CD4-positive, alpha-beta T cell (primary cell): ENCODE results near the gene ABRACL. TPM values are rescaled to one million over a fixed set of nuclear protein-coding genes. Genes with fewer than 3 reads are reported as not detected.

Source experiments
- ATAC-seq: fragments of 200-7000 bp; cut with Tn5 transposase; one replicate; pipeline ENCODE4 v1.10.0; 2022; ENCODE audit warnings: mild to moderate bottlenecking; ENCODE audit not compliant: poor library complexity
- CTCF ChIA-PET: fragments of 350-600 bp; sonication (Branson Sonifier 250); formaldehyde crosslinking; loops from one replicate; lab custom pipeline; 2021; ENCODE audit warnings: antibody characterized with exemption, inconsistent platforms; lab: Charles Lee
- POLR2A ChIA-PET: fragments of 350-600 bp; sonication (Branson Sonifier 250); formaldehyde crosslinking; loops from one replicate; lab custom pipeline; 2021; ENCODE audit warnings: antibody characterized with exemption, inconsistent platforms; lab: Charles Lee
- DNase-seq, 14 experiments: peaks; one replicate each; pipeline ENCODE4 v3.0.0-alpha.2; 2013 to 2020; ENCODE audit warnings: mixed read lengths in 2 of 14
- H3K27ac ChIP-seq, 2 donors: one replicate each; pipeline versions ENCODE4 v1.5.1 to v1.7.0; 2013; ENCODE audit warnings: low read length in 2 of 2, low read depth in 1 of 2, mild to moderate bottlenecking in 1 of 2
- H3K27me3 ChIP-seq, 2 experiments: 1 replicate in 1 of 2; 2 replicates in 1 of 2; pipeline versions ENCODE4 v1.6.1 to v1.7.0; 2013; ENCODE audit warnings: low read length in 2 of 2, control low read depth in 1 of 2, mild to moderate bottlenecking in 1 of 2, moderate library complexity in 1 of 2; ENCODE audit not compliant: insufficient read depth in 2 of 2, control insufficient read depth in 1 of 2
- H3K36me3 ChIP-seq: one replicate; pipeline ENCODE4 v1.6.1; 2013; ENCODE audit warnings: low read length, control low read depth; ENCODE audit not compliant: insufficient read depth
- H3K4me1 ChIP-seq: one replicate; pipeline ENCODE4 v1.6.1; 2013; ENCODE audit warnings: low read length, control low read depth; ENCODE audit not compliant: insufficient read depth
- H3K4me3 ChIP-seq: one replicate; pipeline ENCODE4 v1.5.1; 2013; ENCODE audit warnings: mild to moderate bottlenecking, low read length, moderate library complexity
- H3K9me3 ChIP-seq, 2 experiments: 1 replicate in 1 of 2; 2 replicates in 1 of 2; pipeline versions ENCODE4 v1.6.1 to v1.7.0; 2013; ENCODE audit warnings: low read length in 2 of 2, mild to moderate bottlenecking in 2 of 2, control low read depth in 1 of 2, moderate library complexity in 1 of 2; ENCODE audit not compliant: control insufficient read depth in 1 of 2, insufficient read depth in 1 of 2
- H3K27ac Mint-ChIP-seq: one replicate; pipeline ENCODE4 v1.8.0; 2020; ENCODE audit warnings: mixed read lengths
- H3K27me3 Mint-ChIP-seq: one replicate; pipeline ENCODE4 v1.8.0; 2021; ENCODE audit warnings: mixed read lengths
- H3K36me3 Mint-ChIP-seq: one replicate; pipeline ENCODE4 v1.8.0; 2021; ENCODE audit warnings: low read depth, mixed read lengths
- H3K4me1 Mint-ChIP-seq: one replicate; pipeline ENCODE4 v1.8.0; 2021; ENCODE audit warnings: low read depth, mixed read lengths
- H3K4me3 Mint-ChIP-seq: one replicate; pipeline ENCODE4 v1.8.0; 2020; ENCODE audit warnings: mild to moderate bottlenecking, mixed read lengths
- H3K9me3 Mint-ChIP-seq: one replicate; pipeline ENCODE4 v1.8.0; 2020; ENCODE audit warnings: mixed read lengths
- intact Hi-C, 2 experiments: fragments of 100-400 bp; cut with DNase I in 1 of 2; cut with micrococcal nuclease in 1 of 2; formaldehyde crosslinking; loops; one replicate each; pipeline versions ENCODE4 v1.15.1 to v1.9.0; 2023 to 2025; cut with DNase I, micrococcal nuclease
- total RNA-seq, 174 experiments: library from RNA in 2 of 174; stranded (reverse) in 2 of 174; gene quantifications; one replicate each; pipeline ENCODE4 v1.2.3 and lab custom pipeline; 2021 to 2026
- TF ChIP-seq, protein P1 (sequence below): fragments of 200-600 bp; IDR thresholded peaks from one replicate; pipeline ENCODE4 v1.8.0; 2022; ENCODE audit warnings: antibody characterized with exemption, mild to moderate bottlenecking

Gene ABRACL
- total RNA-seq, 2 experiments from 2014 or later = 36.8 to 40.6 TPM

DNA sequence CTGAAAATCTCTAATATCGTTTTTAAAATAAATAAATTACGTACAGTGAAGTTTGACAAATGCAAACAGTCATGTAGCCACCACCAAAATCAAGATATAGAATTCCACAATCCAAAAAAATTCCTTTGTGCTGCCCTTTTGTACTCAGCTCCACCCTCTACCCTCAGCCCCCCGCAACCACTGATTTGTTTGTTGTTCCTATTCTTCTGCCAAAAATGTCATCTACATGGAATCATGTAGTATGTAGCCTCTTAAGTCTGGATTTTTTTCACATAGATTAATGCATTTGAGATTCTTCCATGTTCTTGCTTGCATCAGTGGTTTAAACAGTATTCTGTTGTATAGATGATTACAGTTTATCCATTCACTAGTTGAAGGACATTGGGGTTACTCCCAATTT lies 32.0 kb upstream of the ABRACL start:
- ChIA-PET CTCF (no interaction called here), POLR2A (no interaction called here)
- no peaks in the 10 kb centered on the region for H3K4me1 Mint-ChIP-seq
- no peaks in the 10 kb centered on the region for H3K27me3 Mint-ChIP-seq
- no peak overlapping the region for H3K4me3 Mint-ChIP-seq
- TF ChIP-seq, protein P1, sequence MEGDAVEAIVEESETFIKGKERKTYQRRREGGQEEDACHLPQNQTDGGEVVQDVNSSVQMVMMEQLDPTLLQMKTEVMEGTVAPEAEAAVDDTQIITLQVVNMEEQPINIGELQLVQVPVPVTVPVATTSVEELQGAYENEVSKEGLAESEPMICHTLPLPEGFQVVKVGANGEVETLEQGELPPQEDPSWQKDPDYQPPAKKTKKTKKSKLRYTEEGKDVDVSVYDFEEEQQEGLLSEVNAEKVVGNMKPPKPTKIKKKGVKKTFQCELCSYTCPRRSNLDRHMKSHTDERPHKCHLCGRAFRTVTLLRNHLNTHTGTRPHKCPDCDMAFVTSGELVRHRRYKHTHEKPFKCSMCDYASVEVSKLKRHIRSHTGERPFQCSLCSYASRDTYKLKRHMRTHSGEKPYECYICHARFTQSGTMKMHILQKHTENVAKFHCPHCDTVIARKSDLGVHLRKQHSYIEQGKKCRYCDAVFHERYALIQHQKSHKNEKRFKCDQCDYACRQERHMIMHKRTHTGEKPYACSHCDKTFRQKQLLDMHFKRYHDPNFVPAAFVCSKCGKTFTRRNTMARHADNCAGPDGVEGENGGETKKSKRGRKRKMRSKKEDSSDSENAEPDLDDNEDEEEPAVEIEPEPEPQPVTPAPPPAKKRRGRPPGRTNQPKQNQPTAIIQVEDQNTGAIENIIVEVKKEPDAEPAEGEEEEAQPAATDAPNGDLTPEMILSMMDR = no peak
- ATAC-seq (no peak), DNase-seq (no peak)
- Histone ChIP-seq H3K27ac (no peak overlapping the region), H3K4me3 (no peak overlapping the region), H3K36me3 (no peaks in the 10 kb centered on the region), H3K4me1 (no peaks in the 10 kb centered on the region), H3K27me3 (no peaks in the 10 kb centered on the region), H3K9me3 (no peaks in the 10 kb centered on the region)
- intact Hi-C loops = no loop called here
- no peaks in the 10 kb centered on the region for H3K9me3 Mint-ChIP-seq
- no peaks in the 10 kb centered on the region for H3K36me3 Mint-ChIP-seq
- H3K27ac Mint-ChIP-seq = no peak overlapping the region

DNA sequence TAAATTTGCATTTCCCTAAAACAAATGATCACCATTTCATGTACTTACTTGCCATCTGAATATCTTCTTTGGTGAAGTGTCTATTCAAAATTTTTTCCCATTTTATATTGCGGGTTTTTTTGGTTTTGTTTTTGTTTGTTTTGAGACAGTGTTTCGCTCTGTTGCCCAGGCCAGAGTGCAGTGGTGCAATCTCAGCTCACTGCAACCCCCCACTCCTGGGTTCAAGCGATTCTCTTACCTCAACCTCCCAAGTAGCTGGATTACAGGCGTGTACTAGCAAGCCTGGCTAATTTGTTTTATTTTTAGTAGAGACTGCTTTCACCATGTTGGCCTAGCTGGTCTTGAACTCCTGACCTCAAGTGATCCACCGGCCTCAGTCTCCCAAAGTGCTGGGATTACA lies 31.4 kb upstream of the ABRACL start:
- Mint-ChIP-seq H3K36me3 (no peaks in the 10 kb centered on the region), H3K27ac (no peak overlapping the region), H3K27me3 (no peaks in the 10 kb centered on the region), H3K4me3 (no peak overlapping the region), H3K4me1 (no peaks in the 10 kb centered on the region), H3K9me3 (no peaks in the 10 kb centered on the region)
- intact Hi-C loops = no loop called here
- TF ChIP-seq, protein P1 = no peak
- ChIA-PET CTCF (no interaction called here), POLR2A (no interaction called here)
- Histone ChIP-seq H3K27ac (no peak overlapping the region), H3K4me1 (no peaks in the 10 kb centered on the region), H3K9me3 (no peaks in the 10 kb centered on the region), H3K27me3 (no peaks in the 10 kb centered on the region), H3K36me3 (no peaks in the 10 kb centered on the region), H3K4me3 (no peak overlapping the region)
- DNase-seq (no peak), ATAC-seq (no peak)

DNA sequence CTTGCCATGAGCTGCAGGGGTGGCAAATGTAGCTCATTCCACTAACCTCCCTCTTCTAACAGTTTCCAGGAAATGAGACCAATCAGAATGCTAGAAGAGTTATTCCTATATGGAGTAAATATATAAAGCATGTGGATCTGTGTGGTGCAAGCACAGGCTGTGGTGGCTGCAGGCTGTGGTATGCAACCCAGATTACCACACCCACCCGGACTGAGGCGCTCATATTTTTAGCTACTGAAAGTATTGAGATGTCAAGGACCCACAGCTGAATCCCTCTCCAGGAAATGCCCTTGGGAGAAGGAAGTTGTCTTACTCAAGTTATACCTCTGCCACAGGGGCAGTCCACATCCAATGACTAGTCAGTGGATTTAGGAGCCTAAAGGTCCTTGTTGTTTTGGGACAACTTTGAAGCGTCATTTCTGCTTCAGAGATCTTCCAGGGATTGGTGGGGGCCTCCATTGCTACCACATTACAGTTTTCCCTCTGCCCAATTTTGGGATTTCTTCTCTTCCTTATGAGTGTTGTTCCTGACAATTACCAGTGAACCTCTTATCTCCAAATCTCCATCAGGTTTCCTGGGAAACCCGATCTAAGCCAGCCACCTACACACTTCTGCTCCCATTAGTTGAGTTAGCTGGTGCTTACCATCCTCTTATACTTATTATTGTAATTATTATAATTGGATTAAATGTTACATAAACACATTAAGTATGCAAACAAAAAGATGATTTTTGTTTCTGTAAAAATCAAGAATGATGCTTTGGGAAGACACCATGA lies 28.4 kb upstream of the ABRACL start:
- Mint-ChIP-seq H3K4me1 (no peaks in the 10 kb centered on the region), H3K27me3 (no peaks in the 10 kb centered on the region), H3K36me3 (no peaks in the 10 kb centered on the region), H3K9me3 (no peaks in the 10 kb centered on the region), H3K27ac (no peak overlapping the region), H3K4me3 (no peak overlapping the region)
- no peaks in the 10 kb centered on the region for H3K36me3 ChIP-seq
- ChIA-PET POLR2A (no interaction called here), CTCF (no interaction called here)
- H3K27ac ChIP-seq = no peak overlapping the region
- H3K9me3 ChIP-seq = no peaks in the 10 kb centered on the region
- TF ChIP-seq, protein P1 = no peak
- no peaks in the 10 kb centered on the region for H3K4me1 ChIP-seq
- DNase-seq (no peak), ATAC-seq (no peak)
- no peak overlapping the region for H3K4me3 ChIP-seq
- H3K27me3 ChIP-seq = no peaks in the 10 kb centered on the region
- intact Hi-C loops = no loop called here
